CD4-positive, alpha-beta T cell (primary cell): ENCODE measurements around the gene ANKS1B. TPM values are rescaled to one million over a fixed set of nuclear protein-coding genes. Genes with fewer than 3 reads are reported as not detected.
"Not testable (repeated sequence)": the region's sequence is repeated elsewhere in the genome, so short reads cannot be mapped to it uniquely, and the experiment has no call there.

Source experiments
- ATAC-seq: fragments of 200-7000 bp; cut with Tn5 transposase; one replicate; pipeline ENCODE4 v1.10.0; 2022; ENCODE audit warnings: mild to moderate bottlenecking; ENCODE audit not compliant: poor library complexity
- CTCF ChIA-PET: fragments of 350-600 bp; sonication (Branson Sonifier 250); formaldehyde crosslinking; loops from one replicate; lab custom pipeline; 2021; ENCODE audit warnings: antibody characterized with exemption, inconsistent platforms; lab: Charles Lee
- POLR2A ChIA-PET: fragments of 350-600 bp; sonication (Branson Sonifier 250); formaldehyde crosslinking; loops from one replicate; lab custom pipeline; 2021; ENCODE audit warnings: antibody characterized with exemption, inconsistent platforms; lab: Charles Lee
- DNase-seq, 14 experiments: peaks; one replicate each; pipeline ENCODE4 v3.0.0-alpha.2; 2013 to 2020; ENCODE audit warnings: mixed read lengths in 2 of 14
- H3K27ac ChIP-seq, 2 donors: one replicate each; pipeline versions ENCODE4 v1.5.1 to v1.7.0; 2013; ENCODE audit warnings: low read length in 2 of 2, low read depth in 1 of 2, mild to moderate bottlenecking in 1 of 2
- H3K27me3 ChIP-seq, 2 experiments: 1 replicate in 1 of 2; 2 replicates in 1 of 2; pipeline versions ENCODE4 v1.6.1 to v1.7.0; 2013; ENCODE audit warnings: low read length in 2 of 2, control low read depth in 1 of 2, mild to moderate bottlenecking in 1 of 2, moderate library complexity in 1 of 2; ENCODE audit not compliant: insufficient read depth in 2 of 2, control insufficient read depth in 1 of 2
- H3K36me3 ChIP-seq: one replicate; pipeline ENCODE4 v1.6.1; 2013; ENCODE audit warnings: low read length, control low read depth; ENCODE audit not compliant: insufficient read depth
- H3K4me1 ChIP-seq: one replicate; pipeline ENCODE4 v1.6.1; 2013; ENCODE audit warnings: low read length, control low read depth; ENCODE audit not compliant: insufficient read depth
- H3K4me3 ChIP-seq: one replicate; pipeline ENCODE4 v1.5.1; 2013; ENCODE audit warnings: mild to moderate bottlenecking, low read length, moderate library complexity
- H3K9me3 ChIP-seq, 2 experiments: 1 replicate in 1 of 2; 2 replicates in 1 of 2; pipeline versions ENCODE4 v1.6.1 to v1.7.0; 2013; ENCODE audit warnings: low read length in 2 of 2, mild to moderate bottlenecking in 2 of 2, control low read depth in 1 of 2, moderate library complexity in 1 of 2; ENCODE audit not compliant: control insufficient read depth in 1 of 2, insufficient read depth in 1 of 2
- H3K27ac Mint-ChIP-seq: one replicate; pipeline ENCODE4 v1.8.0; 2020; ENCODE audit warnings: mixed read lengths
- H3K27me3 Mint-ChIP-seq: one replicate; pipeline ENCODE4 v1.8.0; 2021; ENCODE audit warnings: mixed read lengths
- H3K36me3 Mint-ChIP-seq: one replicate; pipeline ENCODE4 v1.8.0; 2021; ENCODE audit warnings: low read depth, mixed read lengths
- H3K4me1 Mint-ChIP-seq: one replicate; pipeline ENCODE4 v1.8.0; 2021; ENCODE audit warnings: low read depth, mixed read lengths
- H3K4me3 Mint-ChIP-seq: one replicate; pipeline ENCODE4 v1.8.0; 2020; ENCODE audit warnings: mild to moderate bottlenecking, mixed read lengths
- H3K9me3 Mint-ChIP-seq: one replicate; pipeline ENCODE4 v1.8.0; 2020; ENCODE audit warnings: mixed read lengths
- CTCF ChIP-seq: fragments of 200-600 bp; IDR thresholded peaks from one replicate; pipeline ENCODE4 v1.8.0; 2022; ENCODE audit warnings: antibody characterized with exemption, mild to moderate bottlenecking
- intact Hi-C, 2 experiments: fragments of 100-400 bp; cut with DNase I in 1 of 2; cut with micrococcal nuclease in 1 of 2; formaldehyde crosslinking; loops; one replicate each; pipeline versions ENCODE4 v1.15.1 to v1.9.0; 2023 to 2025; cut with DNase I, micrococcal nuclease
- total RNA-seq, 174 experiments: library from RNA in 2 of 174; stranded (reverse) in 2 of 174; gene quantifications; one replicate each; pipeline ENCODE4 v1.2.3 and lab custom pipeline; 2021 to 2026

Gene ANKS1B
- total RNA-seq, 2 experiments from 2014 or later: 0.16 to 1.1 TPM

GRCh38 chr12:99714921-99715320 is 269.8 kb downstream of the ANKS1B start:
- H3K36me3 Mint-ChIP-seq, H3K27ac Mint-ChIP-seq, H3K27me3 ChIP-seq, H3K27ac ChIP-seq, intact Hi-C loops, H3K4me3 Mint-ChIP-seq, H3K9me3 ChIP-seq, H3K9me3 Mint-ChIP-seq, H3K27me3 Mint-ChIP-seq, POLR2A ChIA-PET, ATAC-seq, H3K4me3 ChIP-seq, CTCF ChIA-PET, H3K36me3 ChIP-seq, DNase-seq, H3K4me1 ChIP-seq, H3K4me1 Mint-ChIP-seq: not testable (repeated sequence)

DNA sequence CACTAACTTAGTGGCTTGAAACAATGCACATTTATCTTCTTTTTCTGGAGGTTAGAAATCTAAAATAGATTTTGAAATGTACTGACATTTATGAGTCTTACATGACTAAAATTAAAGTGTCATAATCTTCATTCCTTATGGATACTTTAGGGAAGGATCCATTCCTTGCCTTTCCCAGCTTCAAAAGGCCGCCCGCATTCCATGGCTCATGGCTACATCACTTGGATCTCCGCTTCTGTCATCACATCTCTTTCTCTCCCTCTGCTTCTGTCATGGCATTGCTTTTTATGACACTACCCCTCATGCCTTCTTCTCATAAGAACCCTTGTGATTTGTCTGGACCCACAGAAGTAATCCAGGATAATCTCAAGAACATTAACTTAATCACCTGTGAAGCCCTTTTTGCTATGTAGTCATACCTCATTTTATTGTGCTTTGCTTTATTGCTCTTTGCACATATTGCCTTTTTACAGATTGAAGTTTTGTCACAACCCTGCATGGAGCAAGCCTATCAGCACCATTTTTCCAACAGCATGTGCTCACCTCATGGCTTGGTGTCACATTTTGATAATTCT is 270.7 kb downstream of the ANKS1B start:
- Mint-ChIP-seq H3K27ac (no peak overlapping the region), H3K27me3 (no peaks in the 10 kb centered on the region), H3K36me3 (no peaks in the 10 kb centered on the region), H3K4me1 (no peaks in the 10 kb centered on the region), H3K9me3 (peaks cover 8% of the 10 kb centered on the region), H3K4me3 (no peak overlapping the region)
- Histone ChIP-seq H3K9me3 (no peaks in the 10 kb centered on the region), H3K27ac (no peak overlapping the region), H3K36me3 (no peaks in the 10 kb centered on the region), H3K27me3 (no peaks in the 10 kb centered on the region), H3K4me3 (no peak overlapping the region), H3K4me1 (no peaks in the 10 kb centered on the region)
- no peak for DNase-seq
- ATAC-seq: no peak
- no peak for TF ChIP-seq CTCF
- POLR2A ChIA-PET: no interaction called here
- CTCF ChIA-PET: no interaction called here
- intact Hi-C loops: no loop called here

DNA sequence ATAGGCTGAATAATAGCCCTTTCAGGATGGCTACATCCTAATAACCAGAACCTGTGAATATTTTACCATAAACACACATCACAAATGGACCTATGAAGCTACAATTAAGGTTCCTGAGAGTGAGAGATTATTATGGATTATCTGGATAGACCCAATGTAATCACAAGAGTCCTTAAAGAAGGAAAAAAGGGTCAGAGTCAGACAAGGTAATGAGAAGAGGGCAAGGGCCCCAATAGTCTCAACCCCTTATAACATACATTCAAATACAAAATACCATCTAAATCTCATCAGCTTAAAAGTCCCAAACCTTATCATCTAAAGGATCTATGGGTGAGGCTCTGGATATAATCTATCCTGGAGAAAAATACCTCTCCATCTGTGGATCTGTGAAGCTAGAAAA is 272.5 kb downstream of the ANKS1B start:
- POLR2A ChIA-PET: no interaction called here
- no peaks in the 10 kb centered on the region for H3K27me3 Mint-ChIP-seq
- Histone ChIP-seq H3K36me3 (no peaks in the 10 kb centered on the region), H3K4me1 (no peaks in the 10 kb centered on the region), H3K27ac (no peak overlapping the region), H3K27me3 (no peaks in the 10 kb centered on the region), H3K4me3 (no peak overlapping the region), H3K9me3 (no peaks in the 10 kb centered on the region)
- H3K27ac Mint-ChIP-seq: no peak overlapping the region
- no peaks in the 10 kb centered on the region for H3K36me3 Mint-ChIP-seq
- H3K4me1 Mint-ChIP-seq: no peaks in the 10 kb centered on the region
- no peak overlapping the region for H3K4me3 Mint-ChIP-seq
- ATAC-seq: no peak
- H3K9me3 Mint-ChIP-seq: peaks cover 11% of the 10 kb centered on the region
- no peak for TF ChIP-seq CTCF
- no peak for DNase-seq
- CTCF ChIA-PET: no interaction called here
- intact Hi-C loops: no loop called here

- CTCF ChIA-PET: no interaction called here
- POLR2A ChIA-PET: no interaction called here
- Mint-ChIP-seq H3K4me3 (no peak overlapping the region), H3K27me3 (no peaks in the 10 kb centered on the region), H3K4me1 (no peaks in the 10 kb centered on the region), H3K27ac (no peak overlapping the region), H3K9me3 (peaks cover 8% of the 10 kb centered on the region), H3K36me3 (no peaks in the 10 kb centered on the region)
- H3K27ac ChIP-seq: no peak overlapping the region
- no peaks in the 10 kb centered on the region for H3K4me1 ChIP-seq
- TF ChIP-seq CTCF: no peak
- intact Hi-C loops: no loop called here
- H3K4me3 ChIP-seq: no peak overlapping the region
- DNase-seq (no peak), ATAC-seq (no peak)
- H3K9me3 ChIP-seq: no peaks in the 10 kb centered on the region
- no peaks in the 10 kb centered on the region for H3K27me3 ChIP-seq
- no peaks in the 10 kb centered on the region for H3K36me3 ChIP-seq
These were observed 273.5 kb downstream of the ANKS1B start for GRCh38 chr12:99711246-99711645.
